ENCODE results near the gene SERPINE2.

Gene SERPINE2

DNA sequence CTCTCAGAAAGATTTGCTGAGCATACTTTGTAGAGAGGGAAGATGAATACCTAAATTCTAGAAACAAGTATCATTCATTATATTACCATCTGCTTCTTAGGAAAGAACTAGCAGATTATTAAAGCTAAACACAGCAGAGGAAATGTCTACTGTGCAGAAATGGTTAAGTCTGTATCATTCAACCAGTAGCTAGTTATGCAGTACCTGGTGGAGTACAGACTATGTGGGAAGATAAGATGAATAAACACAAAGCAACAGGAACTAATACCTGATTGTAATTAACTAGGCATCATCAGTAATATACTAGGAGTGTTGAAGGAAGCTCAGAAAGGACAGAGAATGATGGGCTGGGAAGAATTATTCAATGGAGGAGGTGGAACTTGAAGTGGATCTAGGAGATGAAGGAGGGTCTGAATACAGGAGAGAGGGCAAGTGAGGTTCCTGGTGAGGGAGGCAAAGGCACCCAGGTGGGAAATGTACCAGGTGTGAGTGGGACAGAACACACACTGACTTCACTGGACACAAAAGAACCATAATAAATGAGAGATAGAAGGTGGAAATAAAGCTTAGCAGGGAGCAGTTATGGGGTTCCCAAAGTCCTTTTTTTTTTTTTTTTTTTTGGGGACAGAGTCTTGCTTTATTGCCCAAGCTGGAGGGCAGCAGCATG is 103.5 kb downstream of the SERPINE2 start:
- TF ChIP-seq, protein P1, sequence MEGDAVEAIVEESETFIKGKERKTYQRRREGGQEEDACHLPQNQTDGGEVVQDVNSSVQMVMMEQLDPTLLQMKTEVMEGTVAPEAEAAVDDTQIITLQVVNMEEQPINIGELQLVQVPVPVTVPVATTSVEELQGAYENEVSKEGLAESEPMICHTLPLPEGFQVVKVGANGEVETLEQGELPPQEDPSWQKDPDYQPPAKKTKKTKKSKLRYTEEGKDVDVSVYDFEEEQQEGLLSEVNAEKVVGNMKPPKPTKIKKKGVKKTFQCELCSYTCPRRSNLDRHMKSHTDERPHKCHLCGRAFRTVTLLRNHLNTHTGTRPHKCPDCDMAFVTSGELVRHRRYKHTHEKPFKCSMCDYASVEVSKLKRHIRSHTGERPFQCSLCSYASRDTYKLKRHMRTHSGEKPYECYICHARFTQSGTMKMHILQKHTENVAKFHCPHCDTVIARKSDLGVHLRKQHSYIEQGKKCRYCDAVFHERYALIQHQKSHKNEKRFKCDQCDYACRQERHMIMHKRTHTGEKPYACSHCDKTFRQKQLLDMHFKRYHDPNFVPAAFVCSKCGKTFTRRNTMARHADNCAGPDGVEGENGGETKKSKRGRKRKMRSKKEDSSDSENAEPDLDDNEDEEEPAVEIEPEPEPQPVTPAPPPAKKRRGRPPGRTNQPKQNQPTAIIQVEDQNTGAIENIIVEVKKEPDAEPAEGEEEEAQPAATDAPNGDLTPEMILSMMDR (IDR thresholded peaks at IDR 0.05) = no peak
- Histone ChIP-seq H3K27ac (no peak overlapping the region), H3K4me2 (ENCODE audit: low read length) (no peak overlapping the region), H3K9ac (no peak overlapping the region), H3K4me3 (ENCODE audit: low read depth, low read length) (no peak overlapping the region), H3K36me3 (ENCODE audit: control insufficient read depth, insufficient read depth, low read length) (no peaks in the 10 kb centered on the region), H3K4me1 (peaks cover 32% of the 10 kb centered on the region), H3K27me3 (ENCODE audit: control insufficient read depth, insufficient read depth, low read length) (no peaks in the 10 kb centered on the region), H3K79me2 (peaks cover 53% of the 10 kb centered on the region), H3K9me3 (ENCODE audit: control insufficient read depth, low read length) (no peaks in the 10 kb centered on the region), H2AFZ (no peak overlapping the region)

GRCh38 chr2:223934870-223935269 is 104.2 kb downstream of the SERPINE2 start:
- no peak overlapping the region for H3K9ac ChIP-seq
- H3K36me3 ChIP-seq (ENCODE audit: control insufficient read depth, insufficient read depth, low read length) = no peaks in the 10 kb centered on the region
- peaks cover 46% of the 10 kb centered on the region for H3K79me2 ChIP-seq
- H3K27ac ChIP-seq = no peak overlapping the region
- no peak overlapping the region for H3K4me3 ChIP-seq (ENCODE audit: low read depth, low read length)
- H3K9me3 ChIP-seq (ENCODE audit: control insufficient read depth, low read length) = no peaks in the 10 kb centered on the region
- peaks cover 40% of the 10 kb centered on the region for H3K4me1 ChIP-seq
- H3K27me3 ChIP-seq (ENCODE audit: control insufficient read depth, insufficient read depth, low read length) = no peaks in the 10 kb centered on the region
- H3K4me2 ChIP-seq (ENCODE audit: low read length) = no peak overlapping the region
- TF ChIP-seq, protein P1 (IDR thresholded peaks at IDR 0.05) = no peak
- H2AFZ ChIP-seq = no peak overlapping the region

DNA sequence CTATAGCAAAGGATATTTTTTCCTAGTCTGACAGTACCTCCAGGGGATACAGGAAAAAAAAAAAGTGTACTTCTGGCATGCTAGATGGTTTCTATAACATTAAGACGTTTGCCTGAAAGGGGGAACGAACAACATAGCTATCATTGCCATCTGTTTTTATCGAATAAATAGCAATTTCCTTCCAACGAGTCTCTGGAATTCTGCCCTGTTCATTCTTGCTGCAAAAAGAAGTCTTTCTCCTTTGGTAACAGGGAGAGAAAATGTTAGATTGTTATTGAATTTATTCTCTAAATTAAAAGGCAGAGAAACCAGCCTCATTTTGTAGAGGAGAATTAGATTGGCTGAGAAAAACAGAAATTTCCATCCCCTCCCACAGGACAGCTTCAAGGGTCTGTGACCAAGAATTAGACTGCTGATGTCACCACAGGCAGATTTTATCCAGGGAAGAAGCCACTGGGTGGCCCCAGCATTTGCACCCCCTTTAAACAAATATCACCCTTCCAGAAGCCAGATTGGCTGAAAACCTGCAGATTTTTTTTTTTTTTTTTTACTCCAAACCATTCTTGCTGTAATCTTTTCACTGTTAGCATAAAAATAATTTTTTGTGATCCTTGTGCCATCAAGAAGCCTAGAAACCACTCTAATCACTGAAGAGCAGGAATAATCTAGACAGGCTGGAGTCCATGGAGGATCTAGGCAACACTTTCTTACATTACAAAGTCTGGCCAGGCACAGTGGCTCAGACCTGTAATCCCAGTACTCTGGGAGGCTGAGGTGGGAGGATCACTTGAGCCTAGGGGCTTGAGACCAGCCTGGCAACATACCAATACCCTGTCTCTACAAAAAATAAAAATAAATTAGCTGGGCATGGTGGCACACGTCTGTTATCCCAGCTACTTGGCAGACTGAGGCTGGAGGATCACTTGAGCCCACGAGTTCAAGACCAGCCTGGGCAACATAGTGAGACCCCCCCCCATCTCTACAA is 106.0 kb downstream of the SERPINE2 start:
- Histone ChIP-seq H2AFZ (no peak overlapping the region), H3K27ac (no peak overlapping the region), H3K79me2 (peaks cover 34% of the 10 kb centered on the region), H3K4me2 (ENCODE audit: low read length) (no peak overlapping the region), H3K27me3 (ENCODE audit: control insufficient read depth, insufficient read depth, low read length) (no peaks in the 10 kb centered on the region), H3K9ac (no peak overlapping the region), H3K4me1 (peaks cover 42% of the 10 kb centered on the region), H3K4me3 (ENCODE audit: low read depth, low read length) (no peak overlapping the region), H3K36me3 (ENCODE audit: control insufficient read depth, insufficient read depth, low read length) (no peaks in the 10 kb centered on the region), H3K9me3 (ENCODE audit: control insufficient read depth, low read length) (no peaks in the 10 kb centered on the region)
- TF ChIP-seq, protein P1 (IDR thresholded peaks at IDR 0.05) = no peak

- H3K27ac ChIP-seq = peak overlapping the region; percentile 52
- no peaks in the 10 kb centered on the region for H3K27me3 ChIP-seq (ENCODE audit: control insufficient read depth, insufficient read depth, low read length)
- peaks cover 31% of the 10 kb centered on the region for H3K4me1 ChIP-seq
- H2AFZ ChIP-seq = peak overlapping the region; percentile 18
- peaks cover 31% of the 10 kb centered on the region for H3K79me2 ChIP-seq
- H3K4me2 ChIP-seq (ENCODE audit: low read length) = peak overlapping the region; percentile 14
- H3K9me3 ChIP-seq (ENCODE audit: control insufficient read depth, low read length) = no peaks in the 10 kb centered on the region
- no peak overlapping the region for H3K9ac ChIP-seq
- TF ChIP-seq, protein P1 (IDR thresholded peaks at IDR 0.05) = no peak
- H3K4me3 ChIP-seq (ENCODE audit: low read depth, low read length) = no peak overlapping the region
- H3K36me3 ChIP-seq (ENCODE audit: control insufficient read depth, insufficient read depth, low read length) = no peaks in the 10 kb centered on the region
These were observed 108.7 kb downstream of the SERPINE2 start for GRCh38 chr2:223930103-223930976.
